Measurements from ENCODE around the gene FLNB.

DNA sequence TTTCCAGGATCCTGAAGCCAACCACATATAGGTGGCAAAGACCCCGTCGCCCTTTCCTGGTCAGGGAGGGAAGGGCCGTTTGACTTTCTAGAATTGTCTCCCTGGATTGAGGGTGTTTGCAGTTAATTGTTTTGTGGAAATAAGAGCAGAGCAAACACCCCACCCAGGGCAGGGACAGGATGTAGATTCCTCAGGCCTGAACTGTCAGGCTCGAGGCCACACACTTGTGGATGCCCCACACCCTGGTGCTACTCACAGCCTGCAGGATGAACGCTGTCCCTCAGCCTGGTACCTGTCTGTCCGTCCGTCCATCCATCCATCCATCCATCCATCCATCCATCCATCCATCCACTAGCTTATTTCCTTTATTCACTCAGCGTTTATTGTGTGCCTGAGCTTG, 29.9 kb upstream of the FLNB start:
- TF ChIP-seq, protein P1, sequence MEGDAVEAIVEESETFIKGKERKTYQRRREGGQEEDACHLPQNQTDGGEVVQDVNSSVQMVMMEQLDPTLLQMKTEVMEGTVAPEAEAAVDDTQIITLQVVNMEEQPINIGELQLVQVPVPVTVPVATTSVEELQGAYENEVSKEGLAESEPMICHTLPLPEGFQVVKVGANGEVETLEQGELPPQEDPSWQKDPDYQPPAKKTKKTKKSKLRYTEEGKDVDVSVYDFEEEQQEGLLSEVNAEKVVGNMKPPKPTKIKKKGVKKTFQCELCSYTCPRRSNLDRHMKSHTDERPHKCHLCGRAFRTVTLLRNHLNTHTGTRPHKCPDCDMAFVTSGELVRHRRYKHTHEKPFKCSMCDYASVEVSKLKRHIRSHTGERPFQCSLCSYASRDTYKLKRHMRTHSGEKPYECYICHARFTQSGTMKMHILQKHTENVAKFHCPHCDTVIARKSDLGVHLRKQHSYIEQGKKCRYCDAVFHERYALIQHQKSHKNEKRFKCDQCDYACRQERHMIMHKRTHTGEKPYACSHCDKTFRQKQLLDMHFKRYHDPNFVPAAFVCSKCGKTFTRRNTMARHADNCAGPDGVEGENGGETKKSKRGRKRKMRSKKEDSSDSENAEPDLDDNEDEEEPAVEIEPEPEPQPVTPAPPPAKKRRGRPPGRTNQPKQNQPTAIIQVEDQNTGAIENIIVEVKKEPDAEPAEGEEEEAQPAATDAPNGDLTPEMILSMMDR (conservative IDR thresholded peaks at IDR 0.05), result no peak
- TF ChIP-seq ZFX (IDR thresholded peaks at IDR 0.05), result no peak
